Stimulated activated CD4-positive, alpha-beta T cell treated with anti-CD3 and anti-CD28 coated beads, Interleukin-1b, Interleukin-23, amount 100 ng/mL, for 4 hours (primary cell): ENCODE results near the gene ELF1.
"Not testable (repeated sequence)": the region's sequence is repeated elsewhere in the genome, so short reads cannot be mapped to it uniquely, and the experiment has no call there.

Source experiments
- DNase-seq, 2 donors: peaks; one replicate each; pipeline ENCODE4 v3.0.0-alpha.2; 2020; ENCODE audit warnings: low read depth in 2 of 2

Gene ELF1

DNA sequence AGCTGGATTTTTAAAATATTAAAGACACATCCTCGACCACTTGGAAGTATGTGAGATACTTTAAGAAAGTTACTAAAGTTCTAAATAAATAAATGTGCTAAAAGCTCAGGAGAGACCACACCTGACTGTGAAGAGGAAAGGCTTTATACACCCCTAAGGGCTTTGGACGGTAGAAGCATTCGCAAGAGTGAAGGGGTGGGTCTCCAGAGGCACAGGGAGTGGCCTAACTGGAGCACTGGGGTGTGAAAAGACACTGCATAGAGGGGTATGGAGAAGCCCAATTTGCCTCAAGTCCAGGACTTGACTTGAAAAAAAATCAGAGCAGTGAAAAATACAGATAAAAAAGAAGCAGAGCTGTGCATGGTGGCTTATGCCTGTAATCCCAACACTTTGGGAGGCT lies 125.5 kb downstream of the ELF1 start:
- not testable (repeated sequence) for DNase-seq

DNA sequence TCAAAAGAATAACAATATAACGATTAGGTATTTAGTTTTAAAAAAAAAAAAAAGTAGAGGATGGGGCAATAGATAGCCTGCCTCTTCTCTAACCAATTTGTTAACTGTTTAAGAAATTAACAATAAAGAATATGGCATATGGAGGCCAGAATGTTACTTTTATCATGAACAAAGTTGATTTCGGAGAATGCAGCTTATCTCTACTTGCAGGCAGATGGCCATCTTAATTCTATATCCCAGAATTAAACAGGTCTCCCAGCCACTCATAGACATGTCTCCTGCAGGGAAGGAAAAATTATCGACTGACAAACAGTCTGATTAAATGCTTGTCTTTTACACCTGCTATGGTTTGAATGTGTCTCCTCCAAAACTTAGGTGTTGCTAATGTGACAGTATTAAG lies 133.1 kb downstream of the ELF1 start:
- DNase-seq = no peak

DNA sequence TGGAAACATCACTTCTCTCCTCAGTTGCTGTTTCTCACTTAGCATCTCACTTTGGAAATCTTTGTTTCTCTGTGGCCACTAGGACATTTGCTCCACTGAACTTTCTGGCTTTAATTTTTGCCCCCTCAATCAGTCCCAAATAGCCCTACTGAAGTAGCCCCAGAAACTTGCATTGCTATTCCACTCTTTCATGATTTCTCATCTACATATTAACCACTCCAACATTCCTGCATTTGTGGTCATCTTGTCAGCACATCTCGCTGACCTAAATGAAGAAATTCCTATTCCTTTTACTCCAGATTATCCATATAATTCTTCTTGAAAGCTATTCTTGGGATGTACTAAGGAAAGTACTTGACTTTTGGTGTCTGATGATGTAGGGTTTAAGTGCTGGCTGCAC lies 134.9 kb downstream of the ELF1 start:
- DNase-seq = not testable (repeated sequence)
